Activated naive CD4-positive, alpha-beta T cell treated with anti-CD3 and anti-CD28 coated beads for 36 hours (primary cell): ENCODE data around the gene SYNDIG1. TPM values are rescaled to one million over a fixed set of nuclear protein-coding genes. Genes with fewer than 3 reads are reported as not detected.

ENCODE experiments used
- CTCF ChIA-PET: fragments of 350-600 bp; sonication (Branson Sonifier 250); formaldehyde crosslinking; loops from one replicate; lab custom pipeline; 2021; ENCODE audit warnings: antibody characterized with exemption; lab: Charles Lee
- DNase-seq: peaks from one replicate; pipeline ENCODE4 v3.0.0-alpha.2; 2020
- H3K27ac Mint-ChIP-seq: one replicate; pipeline ENCODE4 v1.8.0; 2021; ENCODE audit warnings: mild to moderate bottlenecking, mixed read lengths
- H3K27me3 Mint-ChIP-seq: one replicate; pipeline ENCODE4 v1.8.0; 2021; ENCODE audit warnings: low read depth, mixed read lengths
- H3K36me3 Mint-ChIP-seq: one replicate; pipeline ENCODE4 v1.8.0; 2021; ENCODE audit warnings: low read depth, mixed read lengths
- H3K4me1 Mint-ChIP-seq: one replicate; pipeline ENCODE4 v1.8.0; 2021; ENCODE audit warnings: low read depth, mixed read lengths
- H3K4me3 Mint-ChIP-seq: one replicate; pipeline ENCODE4 v1.8.0; 2021; ENCODE audit warnings: mild to moderate bottlenecking, moderate library complexity, mixed read lengths
- H3K9me3 Mint-ChIP-seq: one replicate; pipeline ENCODE4 v1.8.0; 2021; ENCODE audit warnings: mixed read lengths
- intact Hi-C: fragments of 100-400 bp; cut with micrococcal nuclease; formaldehyde crosslinking; loops from one replicate; pipeline ENCODE4 v1.15.1; 2023
- total RNA-seq, 2 experiments: library from RNA; stranded (reverse); gene quantifications; one replicate each; pipeline ENCODE4 v1.2.3, GENCODE V29; 2021

Gene SYNDIG1
- total RNA-seq, 2 experiments from 2014 or later = not detected

DNA sequence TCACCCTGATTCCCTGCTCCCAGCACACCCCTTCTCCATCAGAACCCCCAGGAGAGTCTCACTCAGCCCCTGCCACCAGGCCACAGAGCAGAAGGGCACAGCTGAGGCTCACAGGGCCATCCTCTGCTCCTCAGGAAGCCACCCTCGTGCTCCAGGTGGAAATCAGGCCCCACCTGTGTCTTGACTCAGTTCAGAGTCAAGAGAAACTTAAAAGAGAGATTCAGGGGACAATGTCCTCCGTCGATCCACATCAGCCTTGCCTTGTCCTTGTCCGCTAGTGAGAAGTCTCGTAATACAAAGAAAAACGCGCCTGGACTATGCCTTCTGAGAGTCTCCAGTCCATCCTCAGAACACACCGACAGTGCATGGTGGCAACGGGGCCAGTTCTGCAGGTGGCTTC lies 114.6 kb downstream of the SYNDIG1 start:
- Mint-ChIP-seq H3K4me3 (no peak overlapping the region), H3K27ac (no peak overlapping the region), H3K4me1 (no peaks in the 10 kb centered on the region), H3K27me3 (no peaks in the 10 kb centered on the region), H3K36me3 (no peaks in the 10 kb centered on the region), H3K9me3 (no peaks in the 10 kb centered on the region)
- CTCF ChIA-PET = no interaction called here
- intact Hi-C loops = no loop called here
- no peak for DNase-seq

GRCh38 chr20:24584538-24585356 lies 115.3 kb downstream of the SYNDIG1 start:
- Mint-ChIP-seq H3K9me3 (no peaks in the 10 kb centered on the region), H3K4me1 (no peaks in the 10 kb centered on the region), H3K27ac (no peak overlapping the region), H3K36me3 (no peaks in the 10 kb centered on the region), H3K27me3 (no peaks in the 10 kb centered on the region), H3K4me3 (no peak overlapping the region)
- CTCF ChIA-PET = no interaction called here
- intact Hi-C loops = no loop called here
- DNase-seq = no peak

DNA sequence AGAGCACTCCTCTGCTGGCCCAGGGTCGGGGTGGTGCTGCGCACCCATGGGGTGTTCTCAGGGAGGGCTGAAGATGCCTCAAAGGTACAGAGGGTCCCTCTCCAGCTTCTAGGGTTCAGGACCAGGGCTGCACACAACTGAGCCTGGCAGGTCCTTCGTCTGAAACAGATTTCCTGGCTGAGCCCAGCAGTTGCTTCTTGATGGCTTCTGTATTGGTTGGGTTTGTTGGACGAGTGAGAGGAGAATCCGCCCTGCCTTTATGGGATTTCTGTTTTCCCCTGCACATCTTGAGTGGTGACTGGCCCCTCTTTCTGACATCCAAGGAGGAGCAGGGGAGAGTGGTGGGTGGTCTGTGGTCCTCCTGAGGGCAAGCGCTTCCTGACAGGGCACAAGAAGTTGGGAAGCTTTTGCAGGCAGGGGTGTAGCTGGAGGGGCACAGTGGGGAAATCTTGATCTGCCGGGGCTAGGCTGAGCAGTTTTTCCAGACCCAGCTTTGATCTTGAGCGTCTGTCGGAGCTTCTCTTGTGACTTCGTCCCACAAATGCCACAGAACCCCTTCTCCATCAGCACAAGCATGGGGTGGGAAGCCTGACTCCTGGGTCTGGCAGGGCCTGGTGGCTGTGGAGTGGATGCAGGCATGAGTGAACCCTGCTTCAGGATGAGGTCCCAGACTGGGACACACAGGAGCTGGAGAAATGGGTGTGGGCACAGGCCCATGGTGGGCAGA lies 116.5 kb downstream of the SYNDIG1 start:
- intact Hi-C loops = no loop called here
- Mint-ChIP-seq H3K27ac (no peak overlapping the region), H3K27me3 (no peaks in the 10 kb centered on the region), H3K4me3 (no peak overlapping the region), H3K9me3 (no peaks in the 10 kb centered on the region), H3K4me1 (no peaks in the 10 kb centered on the region), H3K36me3 (no peaks in the 10 kb centered on the region)
- CTCF ChIA-PET = no interaction called here
- DNase-seq = no peak

GRCh38 chr20:24586523-24586840 lies 117.1 kb downstream of the SYNDIG1 start:
- intact Hi-C loops = no loop called here
- Mint-ChIP-seq H3K36me3 (no peaks in the 10 kb centered on the region), H3K4me3 (no peak overlapping the region), H3K9me3 (no peaks in the 10 kb centered on the region), H3K27me3 (no peaks in the 10 kb centered on the region), H3K4me1 (no peaks in the 10 kb centered on the region), H3K27ac (no peak overlapping the region)
- CTCF ChIA-PET = interaction anchor here (0.7 kb wide), 1 partner anchor 166 kb away, joined by 3 read pairs; no protein-coding TSS in a partner anchor
- DNase-seq = no peak

- no peaks in the 10 kb centered on the region for H3K36me3 Mint-ChIP-seq
- H3K9me3 Mint-ChIP-seq = no peaks in the 10 kb centered on the region
- DNase-seq = no peak
- intact Hi-C loops = no loop called here
- H3K27ac Mint-ChIP-seq = no peak overlapping the region
- no peak overlapping the region for H3K4me3 Mint-ChIP-seq
- CTCF ChIA-PET = interaction anchor here (0.7 kb wide), 1 partner anchor 165 kb away, joined by 3 read pairs; no protein-coding TSS in a partner anchor
- H3K27me3 Mint-ChIP-seq = no peaks in the 10 kb centered on the region
- H3K4me1 Mint-ChIP-seq = no peaks in the 10 kb centered on the region
These were observed 118.1 kb downstream of the SYNDIG1 start for GRCh38 chr20:24587384-24588046.

- no peak overlapping the region for H3K27ac Mint-ChIP-seq
- H3K4me3 Mint-ChIP-seq = no peak overlapping the region
- no peaks in the 10 kb centered on the region for H3K27me3 Mint-ChIP-seq
- DNase-seq = no peak
- CTCF ChIA-PET = no interaction called here
- intact Hi-C loops = no loop called here
- H3K36me3 Mint-ChIP-seq = no peaks in the 10 kb centered on the region
- H3K9me3 Mint-ChIP-seq = no peaks in the 10 kb centered on the region
- no peaks in the 10 kb centered on the region for H3K4me1 Mint-ChIP-seq
These were observed 118.7 kb downstream of the SYNDIG1 start for GRCh38 chr20:24588047-24588635.

- H3K27me3 Mint-ChIP-seq = no peaks in the 10 kb centered on the region
- CTCF ChIA-PET = no interaction called here
These were observed 119.4 kb downstream of the SYNDIG1 start for GRCh38 chr20:24588725-24589340.

DNA sequence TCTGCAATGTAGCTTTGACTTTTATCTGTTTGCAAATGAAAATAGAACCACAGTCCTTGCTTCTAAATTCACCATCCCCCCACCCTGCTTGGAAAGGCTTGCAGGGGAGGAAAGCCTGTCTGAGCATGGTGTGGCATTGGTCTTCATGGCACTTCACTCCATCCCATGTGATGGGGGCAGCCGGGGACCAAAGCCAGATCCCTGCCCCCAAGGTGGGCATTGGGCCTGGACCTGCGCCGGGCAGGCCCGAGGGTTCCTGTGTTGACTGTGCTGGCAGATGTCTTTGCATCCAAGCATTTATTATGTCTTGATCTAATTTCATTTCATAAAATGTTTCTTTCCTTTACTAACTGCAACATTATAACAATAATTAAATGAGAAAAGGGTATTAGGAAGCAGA lies 120.0 kb downstream of the SYNDIG1 start:
- H3K4me1 Mint-ChIP-seq = no peaks in the 10 kb centered on the region
- CTCF ChIA-PET = no interaction called here
- H3K9me3 Mint-ChIP-seq = no peaks in the 10 kb centered on the region

More at GRCh38 chr20:24588725-24589340, 119.4 kb downstream of the SYNDIG1 start:
- H3K36me3 Mint-ChIP-seq = no peaks in the 10 kb centered on the region
- intact Hi-C loops = no loop called here
- no peak overlapping the region for H3K27ac Mint-ChIP-seq
- H3K4me1 Mint-ChIP-seq = no peaks in the 10 kb centered on the region
- DNase-seq = no peak
- no peaks in the 10 kb centered on the region for H3K9me3 Mint-ChIP-seq
- H3K4me3 Mint-ChIP-seq = no peak overlapping the region

DNA sequence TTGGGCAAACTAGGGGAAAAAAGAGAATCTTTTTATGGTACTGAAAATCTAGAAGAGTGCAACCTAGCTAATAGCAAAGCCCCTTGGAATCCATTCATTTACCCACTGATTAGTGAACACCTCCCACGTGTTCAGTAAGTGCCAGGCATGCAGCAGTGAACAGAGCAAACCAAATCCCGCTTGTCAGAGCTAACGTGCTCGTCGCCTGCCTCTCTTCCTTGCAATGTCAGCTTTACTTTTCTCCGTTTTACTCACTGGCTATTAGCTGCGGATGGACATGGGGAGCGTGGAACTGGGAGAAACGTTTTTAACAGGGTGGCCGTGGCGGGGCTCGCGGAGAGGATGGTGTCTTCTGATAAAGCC lies 120.4 kb downstream of the SYNDIG1 start:
- Mint-ChIP-seq H3K36me3 (no peaks in the 10 kb centered on the region), H3K27ac (no peak overlapping the region), H3K4me3 (no peak overlapping the region), H3K4me1 (no peaks in the 10 kb centered on the region), H3K27me3 (no peaks in the 10 kb centered on the region), H3K9me3 (no peaks in the 10 kb centered on the region)
- CTCF ChIA-PET = no interaction called here
- DNase-seq = no peak
- intact Hi-C loops = no loop called here

More for the DNA sequence above, 120.0 kb downstream of the SYNDIG1 start:
- Mint-ChIP-seq H3K4me3 (no peak overlapping the region), H3K27me3 (no peaks in the 10 kb centered on the region), H3K27ac (no peak overlapping the region), H3K36me3 (no peaks in the 10 kb centered on the region)
- no peak for DNase-seq
- intact Hi-C loops = no loop called here

DNA sequence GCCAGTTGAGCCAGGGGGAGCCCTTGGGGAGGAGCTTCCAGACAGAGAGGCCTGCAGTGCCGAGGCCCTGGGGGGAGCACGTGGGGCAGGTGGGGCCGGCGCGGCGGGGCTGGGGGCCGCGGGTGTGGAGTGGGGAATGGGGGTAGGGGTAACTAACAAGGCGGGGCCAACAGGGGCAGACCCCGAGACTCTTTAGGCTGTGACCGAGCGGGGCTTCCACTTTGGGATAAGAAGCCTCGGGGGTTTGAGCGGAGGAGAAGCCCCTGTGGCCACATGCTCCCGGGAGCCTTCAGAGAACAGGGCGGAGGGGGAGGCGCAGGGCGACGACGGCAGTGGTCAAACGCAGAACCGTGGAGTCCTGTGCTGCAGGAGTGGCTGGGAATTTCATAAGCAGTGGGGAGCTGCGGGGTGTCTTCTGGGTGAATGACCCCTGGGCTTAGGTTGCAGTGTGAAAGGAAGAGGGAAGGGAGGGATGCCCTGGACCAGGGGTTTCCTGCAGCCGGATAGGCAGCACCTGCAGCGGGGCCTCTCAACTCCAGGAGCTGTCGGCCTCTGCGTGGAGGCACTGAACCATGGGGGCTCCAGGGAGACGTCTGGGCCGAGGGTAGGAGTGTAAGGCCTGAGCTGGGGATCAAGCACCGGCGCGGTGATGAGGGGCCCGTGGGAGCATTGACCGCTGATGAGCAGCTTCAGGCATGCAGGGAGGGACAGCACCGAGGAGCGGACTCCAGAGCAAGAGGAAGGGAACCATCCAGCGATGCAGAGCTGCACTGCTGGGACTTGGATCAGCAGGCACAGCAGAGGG lies 121.0 kb downstream of the SYNDIG1 start:
- Mint-ChIP-seq H3K36me3 (no peaks in the 10 kb centered on the region), H3K4me1 (no peaks in the 10 kb centered on the region), H3K9me3 (no peaks in the 10 kb centered on the region), H3K27me3 (no peaks in the 10 kb centered on the region), H3K4me3 (no peak overlapping the region), H3K27ac (no peak overlapping the region)
- no peak for DNase-seq
- CTCF ChIA-PET = interaction anchor here (0.6 kb wide), 2 partner anchors 109 to 200 kb away, joined by 3 to 4 read pairs; no protein-coding TSS in a partner anchor
- intact Hi-C loops = no loop called here

DNA sequence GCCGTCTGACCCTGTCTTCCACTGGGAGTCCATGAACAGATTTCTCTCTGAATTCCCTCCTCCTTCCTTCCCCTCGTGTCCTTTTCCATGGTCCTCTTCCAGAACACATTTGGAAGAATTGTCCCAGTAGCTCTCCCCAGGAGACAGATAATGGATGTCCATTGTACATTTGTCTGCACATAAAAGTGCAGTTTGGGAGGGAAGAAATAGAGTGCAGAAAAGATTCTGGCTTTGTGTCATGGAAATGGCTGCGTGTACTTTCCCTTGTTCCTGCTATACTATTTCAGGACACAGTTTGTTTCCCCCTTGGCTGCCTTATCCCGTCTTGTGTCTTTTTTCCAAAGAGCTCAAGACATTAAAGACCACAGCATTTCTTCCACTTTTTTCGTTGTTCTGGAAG lies 127.6 kb downstream of the SYNDIG1 start:
- Mint-ChIP-seq H3K36me3 (peaks cover 2% of the 10 kb centered on the region), H3K4me1 (no peaks in the 10 kb centered on the region), H3K9me3 (peaks cover 12% of the 10 kb centered on the region), H3K4me3 (no peak overlapping the region), H3K27ac (no peak overlapping the region), H3K27me3 (peaks cover 6% of the 10 kb centered on the region)
- intact Hi-C loops = no loop called here
- no peak for DNase-seq
- CTCF ChIA-PET = no interaction called here
